GM10266 (cell line): ENCODE data around the gene RAD21L1.

Source experiments
- DNase-seq: peaks from one replicate; pipeline ENCODE4 v3.0.0; 2012; ENCODE audit errors: extremely low spot score
- TF ChIP-seq, protein P1 (sequence below): IDR thresholded peaks from 2 replicates; pipeline ENCODE4 v1.5.1; 2012; ENCODE audit warnings: mild to moderate bottlenecking, low read depth; ENCODE audit not compliant: control insufficient read depth, insufficient read depth; ENCODE audit errors: missing control alignments

RAD21L1 gene

DNA sequence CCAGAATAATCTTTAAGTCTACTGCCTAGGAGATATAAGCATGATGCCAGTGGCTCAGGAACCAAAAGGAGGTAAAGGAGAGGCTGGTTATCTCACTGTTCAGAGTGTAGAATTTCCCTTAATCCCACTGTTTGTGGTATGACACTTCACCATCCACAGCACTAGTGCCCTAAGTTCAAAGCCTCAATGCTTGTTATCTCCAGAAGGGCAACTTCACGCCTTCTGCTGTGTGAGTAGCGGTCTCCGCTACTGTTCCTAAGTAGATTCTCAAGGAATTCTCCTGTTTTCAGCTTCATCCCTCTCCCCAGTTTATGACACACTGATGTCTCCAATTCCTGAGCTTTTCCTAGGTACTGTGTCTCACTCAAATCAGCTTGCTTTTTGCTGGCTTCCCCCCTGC is 26.6 kb downstream of the RAD21L1 start:
- TF ChIP-seq, protein P1, sequence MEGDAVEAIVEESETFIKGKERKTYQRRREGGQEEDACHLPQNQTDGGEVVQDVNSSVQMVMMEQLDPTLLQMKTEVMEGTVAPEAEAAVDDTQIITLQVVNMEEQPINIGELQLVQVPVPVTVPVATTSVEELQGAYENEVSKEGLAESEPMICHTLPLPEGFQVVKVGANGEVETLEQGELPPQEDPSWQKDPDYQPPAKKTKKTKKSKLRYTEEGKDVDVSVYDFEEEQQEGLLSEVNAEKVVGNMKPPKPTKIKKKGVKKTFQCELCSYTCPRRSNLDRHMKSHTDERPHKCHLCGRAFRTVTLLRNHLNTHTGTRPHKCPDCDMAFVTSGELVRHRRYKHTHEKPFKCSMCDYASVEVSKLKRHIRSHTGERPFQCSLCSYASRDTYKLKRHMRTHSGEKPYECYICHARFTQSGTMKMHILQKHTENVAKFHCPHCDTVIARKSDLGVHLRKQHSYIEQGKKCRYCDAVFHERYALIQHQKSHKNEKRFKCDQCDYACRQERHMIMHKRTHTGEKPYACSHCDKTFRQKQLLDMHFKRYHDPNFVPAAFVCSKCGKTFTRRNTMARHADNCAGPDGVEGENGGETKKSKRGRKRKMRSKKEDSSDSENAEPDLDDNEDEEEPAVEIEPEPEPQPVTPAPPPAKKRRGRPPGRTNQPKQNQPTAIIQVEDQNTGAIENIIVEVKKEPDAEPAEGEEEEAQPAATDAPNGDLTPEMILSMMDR: no peak
- DNase-seq: no peak

DNA sequence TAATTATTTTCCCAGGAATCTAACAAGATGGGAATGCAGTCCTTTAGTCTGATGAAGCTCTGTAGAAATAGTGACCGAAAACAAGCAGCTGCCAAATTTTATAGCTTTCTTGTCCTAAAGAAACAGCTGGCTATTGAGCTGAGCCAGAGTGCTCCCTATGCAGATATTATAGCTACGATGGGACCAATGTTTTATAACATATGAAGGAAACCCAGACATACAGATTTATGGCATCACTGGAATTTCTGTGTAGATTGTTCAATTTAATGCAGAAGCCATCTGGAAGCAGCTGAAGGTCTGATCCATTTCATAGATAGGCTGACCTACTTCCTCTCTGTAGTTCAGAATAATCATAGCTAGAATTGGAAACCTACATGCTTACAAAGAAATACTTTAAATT is 28.4 kb downstream of the RAD21L1 start:
- no peak for DNase-seq
- TF ChIP-seq, protein P1: no peak

DNA sequence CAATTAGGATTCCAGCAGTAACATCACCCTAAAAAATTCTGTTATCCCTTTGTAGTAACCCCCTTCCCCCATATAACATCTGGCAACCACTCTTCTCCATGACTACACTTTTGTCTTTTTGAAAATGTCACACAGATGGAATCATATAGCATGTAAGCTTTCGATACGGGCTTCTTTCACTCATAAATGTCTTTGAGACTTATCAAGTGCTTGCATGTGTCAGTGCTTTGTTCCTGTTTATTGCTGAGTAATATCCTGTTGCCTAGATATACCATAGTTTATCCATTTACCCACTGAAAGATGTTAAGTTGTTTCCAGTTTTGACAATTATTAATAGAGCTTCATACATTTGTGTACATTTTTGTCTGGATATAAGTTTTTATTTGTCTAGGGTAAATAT is 29.8 kb downstream of the RAD21L1 start:
- no peak for DNase-seq
- TF ChIP-seq, protein P1: no peak

DNA sequence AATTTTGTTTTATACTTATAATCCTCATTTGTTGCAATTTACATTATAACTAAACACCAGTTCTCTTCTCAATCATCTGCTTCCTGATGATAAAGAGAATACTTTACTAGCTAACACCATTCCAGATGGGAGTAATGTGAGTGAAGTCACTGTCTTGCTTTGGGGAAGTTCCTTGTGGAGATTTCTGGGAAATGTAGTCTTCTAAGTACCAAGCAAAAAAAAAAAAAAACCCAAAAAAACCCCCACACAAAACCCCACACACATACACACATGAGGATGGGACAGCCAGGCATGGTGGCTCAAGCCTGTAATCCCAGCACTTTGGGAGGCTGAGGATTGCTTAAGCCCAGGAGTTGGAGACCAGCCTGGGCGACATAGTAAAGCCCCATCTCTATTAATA is 38.0 kb downstream of the RAD21L1 start:
- no peak for DNase-seq

DNA sequence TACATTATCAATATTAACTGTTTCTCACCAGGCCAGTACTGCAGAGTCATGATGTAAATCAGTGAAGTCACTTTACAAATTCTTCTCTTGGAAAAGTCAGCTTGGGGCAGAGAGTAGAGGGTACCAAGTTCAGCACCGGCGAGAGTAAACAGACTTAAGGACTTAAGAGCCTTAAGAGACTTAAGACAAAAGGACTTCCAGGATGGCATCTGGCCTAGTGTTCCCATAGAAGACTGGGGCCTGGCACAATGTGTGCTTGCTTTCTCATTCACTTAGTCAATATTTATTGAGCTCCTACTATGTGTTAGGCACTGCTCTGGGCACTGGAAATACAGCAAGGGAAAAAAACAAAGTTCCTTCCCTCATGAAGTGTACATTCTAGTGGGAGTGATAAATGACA is 38.9 kb downstream of the RAD21L1 start:
- DNase-seq: no peak
- TF ChIP-seq, protein P1: no peak

More for the DNA sequence above, 38.0 kb downstream of the RAD21L1 start:
- TF ChIP-seq, protein P1: no peak

DNA sequence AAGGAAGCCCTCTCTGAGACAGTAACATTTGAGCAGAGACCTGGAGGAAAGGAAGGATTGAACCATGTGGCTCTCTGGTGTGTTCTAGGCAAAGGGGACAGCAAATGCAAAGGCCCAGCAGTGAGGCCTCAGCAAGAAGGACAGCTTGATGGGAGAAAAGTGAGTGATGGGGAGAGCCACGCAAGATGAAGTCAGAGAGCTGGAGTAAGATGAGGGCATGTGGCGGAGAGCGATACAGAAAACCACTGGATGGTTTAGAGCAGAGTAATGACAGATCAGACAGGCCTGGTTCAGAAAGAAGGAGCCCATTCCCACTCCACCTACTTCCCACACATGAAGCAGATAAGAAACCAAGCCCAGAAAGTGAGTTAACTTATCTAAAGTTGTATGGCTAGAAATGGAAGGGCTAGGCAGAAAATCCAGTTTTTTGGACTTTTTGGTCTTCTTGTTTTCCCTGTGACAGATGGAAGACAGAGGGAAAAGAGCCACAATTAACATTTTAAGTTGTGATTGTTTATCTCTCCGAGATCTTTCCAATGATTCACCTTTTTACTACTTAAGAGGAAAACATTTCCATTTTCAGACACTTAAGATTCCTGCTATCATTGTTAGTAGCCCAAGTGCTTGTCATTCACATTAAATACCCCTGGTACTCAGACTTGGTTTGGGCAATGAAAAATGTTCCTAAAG is 39.5 kb downstream of the RAD21L1 start:
- TF ChIP-seq, protein P1: no peak
- no peak for DNase-seq

GRCh38 chr20:1265916-1266166 is 40.0 kb downstream of the RAD21L1 start:
- TF ChIP-seq, protein P1: no peak
- no peak for DNase-seq
